Neural progenitor cell (in vitro differentiated cells): ENCODE data around the gene PPP2CA. TPM values are rescaled to one million over a fixed set of nuclear protein-coding genes. Genes with fewer than 3 reads are reported as not detected.

ENCODE experiments used
- DNase-seq: peaks from one replicate; pipeline ENCODE4 v3.0.0-alpha.2; 2016; ENCODE audit warnings: low spot score
- H2AFZ ChIP-seq: fragments of 200-600 bp; sonication (generic); replicated peaks from 2 replicates; pipeline ENCODE4 v1.6.1; 2016; ENCODE audit warnings: antibody characterized with exemption
- H3F3A ChIP-seq: fragments of 200-600 bp; sonication (generic); 2 replicates; pipeline ENCODE4 v1.6.1; 2016; ENCODE audit warnings: antibody characterized with exemption, low read depth
- H3K27ac ChIP-seq: fragments of 200-600 bp; sonication (generic); 2 replicates; pipeline ENCODE4 v1.5.1; 2016; ENCODE audit warnings: mild to moderate bottlenecking
- H3K27me3 ChIP-seq: fragments of 200-600 bp; sonication (generic); 2 replicates; pipeline ENCODE4 v1.6.1; 2016; ENCODE audit warnings: mild to moderate bottlenecking, moderate library complexity
- H3K36me3 ChIP-seq: fragments of 200-600 bp; sonication (generic); 2 replicates; pipeline ENCODE4 v1.5.1; 2016
- H3K4me1 ChIP-seq: fragments of 200-600 bp; sonication (generic); 2 replicates; pipeline ENCODE4 v1.6.1; 2016; ENCODE audit warnings: mixed run types
- H3K4me2 ChIP-seq: fragments of 200-600 bp; sonication (generic); 2 replicates; pipeline ENCODE4 v1.6.1; 2016
- H3K4me3 ChIP-seq: fragments of 200-600 bp; sonication (generic); 2 replicates; pipeline ENCODE4 v1.5.1; 2016
- H3K79me2 ChIP-seq: fragments of 200-600 bp; sonication (generic); 2 replicates; pipeline ENCODE4 v1.6.1; 2016; ENCODE audit warnings: low read depth
- H3K9ac ChIP-seq: fragments of 200-600 bp; sonication (generic); 2 replicates; pipeline ENCODE4 v1.6.1; 2016
- H3K9me3 ChIP-seq: fragments of 200-600 bp; sonication (generic); 2 replicates; pipeline ENCODE4 v1.5.1; 2016; ENCODE audit warnings: low read depth
- H4K20me1 ChIP-seq: fragments of 200-600 bp; sonication (generic); 2 replicates; pipeline ENCODE4 v1.6.1; 2016; ENCODE audit warnings: low read depth
- H3K27ac Mint-ChIP-seq: 3 replicates; pipeline ENCODE4 v1.8.0; 2021; ENCODE audit warnings: mixed read lengths
- H3K27me3 Mint-ChIP-seq: 2 replicates; pipeline ENCODE4 v1.8.0; 2022; ENCODE audit warnings: low read depth, mild to moderate bottlenecking, inconsistent platforms, moderate library complexity, mixed read lengths; ENCODE audit not compliant: insufficient read depth
- H3K36me3 Mint-ChIP-seq: 3 replicates; pipeline ENCODE4 v1.8.0; 2021; ENCODE audit warnings: mixed read lengths
- H3K4me1 Mint-ChIP-seq: 3 replicates; pipeline ENCODE4 v1.8.0; 2021; ENCODE audit warnings: mixed read lengths
- H3K4me3 Mint-ChIP-seq: 3 replicates; pipeline ENCODE4 v1.8.0; 2021; ENCODE audit warnings: mild to moderate bottlenecking, moderate library complexity, mixed read lengths
- H3K9me3 Mint-ChIP-seq: 3 replicates; pipeline ENCODE4 v1.8.0; 2020; ENCODE audit warnings: mixed read lengths
- CTCF ChIP-seq: fragments of 200-600 bp; sonication (generic); IDR thresholded peaks from 2 replicates; pipeline ENCODE4 v1.5.1; 2017; ENCODE audit warnings: antibody characterized with exemption, mild to moderate bottlenecking
- EZH2 ChIP-seq: fragments of 200-600 bp; sonication (generic); IDR thresholded peaks from 2 replicates; pipeline ENCODE4 v1.6.1; 2017; ENCODE audit warnings: antibody characterized with exemption, mild to moderate bottlenecking, moderate library complexity
- EZH2phosphoT487 ChIP-seq: fragments of 200-600 bp; sonication (generic); IDR thresholded peaks from 2 replicates; pipeline ENCODE4 v1.6.1; 2017; ENCODE audit warnings: antibody characterized with exemption
- total RNA-seq: library from RNA; depleted of rRNA; stranded (reverse); fragments of >200 nt; gene quantifications from 2 replicates; pipeline ENCODE4 v1.2.3, GENCODE V29; 2015; ENCODE audit warnings: low replicate concordance

Gene PPP2CA
- total RNA-seq, 1 donor from 2014 or later: 216 TPM

GRCh38 chr5:134236820-134237219 lies 10.9 kb upstream of the PPP2CA start:
- H3K4me3 ChIP-seq: no peak overlapping the region
- no peak overlapping the region for H3K9ac ChIP-seq
- no peak for DNase-seq
- Mint-ChIP-seq H3K4me1 (peaks cover 14% of the 10 kb centered on the region), H3K27ac (no peak overlapping the region), H3K36me3 (no peaks in the 10 kb centered on the region), H3K4me3 (no peak overlapping the region), H3K27me3 (no peaks in the 10 kb centered on the region), H3K9me3 (no peaks in the 10 kb centered on the region)
- no peaks in the 10 kb centered on the region for H3K79me2 ChIP-seq
- H4K20me1 ChIP-seq: no peaks in the 10 kb centered on the region
- no peak for TF ChIP-seq CTCF
- TF ChIP-seq EZH2phosphoT487: no peak
- TF ChIP-seq EZH2: no peak
- no peaks in the 10 kb centered on the region for H3K36me3 ChIP-seq
- H3K9me3 ChIP-seq: no peaks in the 10 kb centered on the region
- H3K4me1 ChIP-seq: peaks cover 5% of the 10 kb centered on the region
- H3F3A ChIP-seq: no peaks in the 10 kb centered on the region
- H3K4me2 ChIP-seq: no peak overlapping the region
- no peak overlapping the region for H3K27ac ChIP-seq
- no peaks in the 10 kb centered on the region for H3K27me3 ChIP-seq
- no peak overlapping the region for H2AFZ ChIP-seq

GRCh38 chr5:134236318-134236717 lies 10.4 kb upstream of the PPP2CA start:
- H3K4me1 Mint-ChIP-seq: peaks cover 14% of the 10 kb centered on the region
- DNase-seq: no peak
- H3K4me3 Mint-ChIP-seq: no peak overlapping the region
- Histone ChIP-seq H3K4me1 (peaks cover 5% of the 10 kb centered on the region), H3K9me3 (no peaks in the 10 kb centered on the region), H3K4me2 (no peak overlapping the region), H3K9ac (no peak overlapping the region), H3K4me3 (no peak overlapping the region), H3F3A (no peaks in the 10 kb centered on the region), H4K20me1 (no peaks in the 10 kb centered on the region), H3K36me3 (no peaks in the 10 kb centered on the region), H2AFZ (no peak overlapping the region), H3K27ac (no peak overlapping the region), H3K79me2 (no peaks in the 10 kb centered on the region), H3K27me3 (no peaks in the 10 kb centered on the region)
- H3K27me3 Mint-ChIP-seq: no peaks in the 10 kb centered on the region
- no peaks in the 10 kb centered on the region for H3K36me3 Mint-ChIP-seq
- H3K27ac Mint-ChIP-seq: no peak overlapping the region
- no peaks in the 10 kb centered on the region for H3K9me3 Mint-ChIP-seq
- no peak for TF ChIP-seq EZH2
- TF ChIP-seq EZH2phosphoT487: no peak
- TF ChIP-seq CTCF: no peak

GRCh38 chr5:134228624-134229023 lies 2.8 kb upstream of the PPP2CA start:
- Histone ChIP-seq H3K9me3 (no peaks in the 10 kb centered on the region), H3K9ac (no peak overlapping the region), H2AFZ (no peak overlapping the region), H3K4me3 (no peak overlapping the region), H3K27me3 (no peaks in the 10 kb centered on the region), H3K4me1 (peaks cover 19% of the 10 kb centered on the region), H4K20me1 (peaks cover 22% of the 10 kb centered on the region), H3K36me3 (no peaks in the 10 kb centered on the region), H3K79me2 (peaks cover 30% of the 10 kb centered on the region), H3F3A (peaks cover 14% of the 10 kb centered on the region), H3K27ac (no peak overlapping the region), H3K4me2 (no peak overlapping the region)
- Mint-ChIP-seq H3K4me1 (peaks cover 24% of the 10 kb centered on the region), H3K9me3 (no peaks in the 10 kb centered on the region), H3K36me3 (peaks cover 10% of the 10 kb centered on the region), H3K27ac (no peak overlapping the region), H3K4me3 (no peak overlapping the region), H3K27me3 (peaks cover 3% of the 10 kb centered on the region)
- TF ChIP-seq EZH2phosphoT487 (no peak), CTCF (no peak), EZH2 (no peak)
- DNase-seq: no peak
